Measurements from ENCODE around the gene CCNA1. TPM values are rescaled to one million over a fixed set of nuclear protein-coding genes. Genes with fewer than 3 reads are reported as not detected.

The CCNA1 gene
- total RNA-seq (2022; extraction: Qiagen RNA extraction; ENCODE audit: low read depth): 0.32 to 0.54 TPM (median 0.38 TPM) in 5 replicates

GRCh38 chr13:36432106-36432544 lies at the start of gene CCNA1:
Gene CCNA1 (plus strand): TSS chr13:36432495. CDS start chr13:36433057, 562 bp downstream.

Other genes with a start within 250 kb of the CCNA1 start
- gene SOHLH2, start 217.9 kb upstream of the CCNA1 start, total RNA-seq (2022; extraction: Qiagen RNA extraction; ENCODE audit: low read depth): not detected in 5 replicates
- gene CCDC169, start 134.7 kb upstream of the CCNA1 start, total RNA-seq (2022; extraction: Qiagen RNA extraction; ENCODE audit: low read depth): 0.30 to 0.47 TPM (median 0.40 TPM) in 5 replicates
- gene SPART, start 86.1 kb upstream of the CCNA1 start, total RNA-seq (2022; extraction: Qiagen RNA extraction; ENCODE audit: low read depth): 25.6 to 40.4 TPM (median 27.0 TPM) in 5 replicates
- gene SERTM1, start 241.5 kb downstream of the CCNA1 start, total RNA-seq (2022; extraction: Qiagen RNA extraction; ENCODE audit: low read depth): not detected in 5 replicates

All from A549 treated with CpdA at 1 μM for 4 hours (cell line).